Central memory CD8-positive, alpha-beta T cell (primary cell): ENCODE measurements around the gene CCDC117.

ENCODE experiments used
- ATAC-seq: fragments of 150-1000 bp; cut with Tn5 transposase; replicated peaks from 2 replicates; pipeline ENCODE4 v1.10.0; 2022; ENCODE audit warnings: mild to moderate bottlenecking, moderate FRiP score, moderate number of reproducible peaks; ENCODE audit not compliant: poor library complexity, severe bottlenecking; ENCODE audit errors: extremely low read depth
- DNase-seq, 2 donors: peaks; one replicate each; pipeline ENCODE4 v3.0.0; 2021; ENCODE audit warnings: low spot score in 2 of 2
- H3K27ac Mint-ChIP-seq: one replicate; pipeline ENCODE4 v1.8.0; 2022; ENCODE audit warnings: low read depth, mild to moderate bottlenecking, moderate library complexity, mixed read lengths
- H3K27me3 Mint-ChIP-seq: one replicate; pipeline ENCODE4 v1.8.0; 2022; ENCODE audit warnings: mixed read lengths
- H3K36me3 Mint-ChIP-seq: one replicate; pipeline ENCODE4 v1.8.0; 2022; ENCODE audit warnings: mild to moderate bottlenecking, moderate library complexity, mixed read lengths; ENCODE audit not compliant: insufficient read depth
- H3K4me1 Mint-ChIP-seq: one replicate; pipeline ENCODE4 v1.8.0; 2022; ENCODE audit warnings: mixed read lengths
- H3K4me3 Mint-ChIP-seq: one replicate; pipeline ENCODE4 v1.8.0; 2022; ENCODE audit warnings: mild to moderate bottlenecking, moderate library complexity, mixed read lengths
- H3K9me3 Mint-ChIP-seq: one replicate; pipeline ENCODE4 v1.8.0; 2022; ENCODE audit warnings: mixed read lengths

The CCDC117 gene

GRCh38 chr22:28831140-28832072 is 58.9 kb downstream of the CCDC117 start:
- DNase-seq = no peak
- no peak for ATAC-seq
- Mint-ChIP-seq H3K4me1 (peaks cover 46% of the 10 kb centered on the region), H3K4me3 (no peak overlapping the region), H3K9me3 (no peaks in the 10 kb centered on the region), H3K27me3 (no peaks in the 10 kb centered on the region), H3K36me3 (peaks cover 2% of the 10 kb centered on the region), H3K27ac (peak overlapping the region; percentile 67)

GRCh38 chr22:28832731-28833130 is 60.2 kb downstream of the CCDC117 start:
- no peaks in the 10 kb centered on the region for H3K9me3 Mint-ChIP-seq
- H3K27ac Mint-ChIP-seq = peak overlapping the region; percentile 83

GRCh38 chr22:28833276-28833923 is 60.9 kb downstream of the CCDC117 start:
- Mint-ChIP-seq H3K9me3 (no peaks in the 10 kb centered on the region), H3K4me3 (no peak overlapping the region), H3K4me1 (peaks cover 31% of the 10 kb centered on the region), H3K27ac (peak overlapping the region; percentile 83), H3K36me3 (peaks cover 2% of the 10 kb centered on the region), H3K27me3 (no peaks in the 10 kb centered on the region)
- ATAC-seq (no peak), DNase-seq (no peak)

More at GRCh38 chr22:28832731-28833130, 60.2 kb downstream of the CCDC117 start:
- DNase-seq = no peak
- Mint-ChIP-seq H3K4me3 (no peak overlapping the region), H3K27me3 (no peaks in the 10 kb centered on the region), H3K4me1 (peaks cover 36% of the 10 kb centered on the region), H3K36me3 (peaks cover 2% of the 10 kb centered on the region)
- ATAC-seq = no peak

GRCh38 chr22:28835630-28836189 is 63.2 kb downstream of the CCDC117 start:
- Mint-ChIP-seq H3K36me3 (peaks cover 2% of the 10 kb centered on the region), H3K27ac (no peak overlapping the region), H3K9me3 (no peaks in the 10 kb centered on the region), H3K27me3 (no peaks in the 10 kb centered on the region), H3K4me3 (no peak overlapping the region), H3K4me1 (peaks cover 22% of the 10 kb centered on the region)
- DNase-seq = no peak
- ATAC-seq = no peak

GRCh38 chr22:28837640-28838039 is 65.1 kb downstream of the CCDC117 start:
- Mint-ChIP-seq H3K9me3 (no peaks in the 10 kb centered on the region), H3K27me3 (no peaks in the 10 kb centered on the region), H3K27ac (no peak overlapping the region), H3K36me3 (no peaks in the 10 kb centered on the region), H3K4me1 (peaks cover 11% of the 10 kb centered on the region), H3K4me3 (no peak overlapping the region)
- DNase-seq = no peak
- ATAC-seq = no peak
